Fibroblast of peridontal ligament (primary cell): ENCODE measurements around the gene CDC42EP4.
"Not testable (repeated sequence)": the region's sequence is repeated elsewhere in the genome, so short reads cannot be mapped to it uniquely, and the experiment has no call there.

Experiments
- DNase-seq: peaks from one replicate; pipeline ENCODE4 v3.0.0-alpha.2; 2010; ENCODE audit errors: extremely low read depth

The CDC42EP4 gene

GRCh38 chr17:73320601-73321264 is 8.9 kb upstream of the CDC42EP4 start:
- DNase-seq: peak; percentile 58

GRCh38 chr17:73319766-73320165 is 8.0 kb upstream of the CDC42EP4 start:
- DNase-seq: no peak

- DNase-seq: no peak
Measured at GRCh38 chr17:73318836-73319235, 7.0 kb upstream of the CDC42EP4 start.

- no peak for DNase-seq
Measured at GRCh38 chr17:73318427-73318813, 6.6 kb upstream of the CDC42EP4 start.

DNA sequence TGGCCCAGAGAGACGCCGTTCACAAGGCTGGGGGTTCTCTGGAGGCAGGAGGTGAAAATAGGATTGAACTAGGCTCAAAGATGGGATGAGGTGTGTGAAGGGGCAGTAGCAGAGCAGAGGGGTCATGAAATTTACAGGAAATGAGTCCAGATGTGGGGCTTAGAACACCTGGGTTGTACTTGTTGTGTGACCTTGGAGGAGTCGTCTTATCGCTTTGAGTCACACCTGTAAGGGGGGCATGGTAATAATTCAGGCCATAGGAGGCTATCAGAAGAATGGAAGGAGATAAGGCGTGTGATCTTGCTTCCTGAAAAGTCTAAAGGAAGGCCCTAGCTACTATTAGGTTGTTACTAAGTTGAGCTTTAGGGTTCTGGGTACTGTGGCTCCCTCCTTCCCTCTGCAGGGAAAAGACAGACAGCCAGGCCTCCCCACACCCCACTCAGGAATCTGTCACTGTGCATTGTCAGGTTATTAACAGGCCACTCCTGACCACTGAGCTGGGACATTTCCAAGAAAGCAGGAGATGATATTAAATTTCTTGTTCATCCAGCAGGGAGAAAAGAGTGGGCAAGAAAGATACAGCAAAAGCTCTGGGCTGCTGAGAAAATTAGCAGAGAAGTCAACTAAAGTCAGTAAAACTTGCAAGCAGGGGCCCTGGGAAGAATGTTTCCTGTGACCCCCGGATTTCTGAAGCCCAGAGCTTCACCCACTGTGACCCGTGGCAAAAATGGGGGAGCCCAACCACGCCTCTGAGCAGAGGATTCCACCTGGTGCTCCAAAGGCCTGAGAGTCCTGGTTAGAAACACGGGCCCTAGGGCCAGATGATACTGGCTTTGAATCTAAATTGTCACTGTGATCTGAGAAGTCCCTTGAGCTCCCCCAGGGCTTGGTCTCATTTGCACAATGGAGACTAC is 6.0 kb upstream of the CDC42EP4 start:
- DNase-seq: no peak

GRCh38 chr17:73316919-73317505 is 5.2 kb upstream of the CDC42EP4 start:
- DNase-seq: peak; percentile 77

DNA sequence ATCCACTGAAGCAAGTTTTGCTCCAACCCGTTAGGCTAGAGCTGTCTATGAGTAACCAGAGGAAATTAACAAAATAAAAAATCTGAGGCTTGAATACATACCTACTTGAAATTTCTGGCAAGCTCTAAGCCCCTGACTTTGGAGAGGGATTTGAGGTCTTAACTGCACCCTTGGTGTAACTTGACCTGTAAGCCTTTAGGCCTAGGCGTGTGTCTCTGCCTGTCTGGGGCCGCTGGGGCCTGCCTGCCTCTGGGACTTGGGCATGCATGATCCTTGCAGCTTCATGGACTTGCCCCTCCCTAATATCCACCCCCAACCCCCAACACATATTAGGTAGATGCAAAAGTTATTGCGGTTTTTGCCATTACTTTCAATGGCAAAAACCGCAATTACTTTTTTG is 3.7 kb upstream of the CDC42EP4 start:
- no peak for DNase-seq

DNA sequence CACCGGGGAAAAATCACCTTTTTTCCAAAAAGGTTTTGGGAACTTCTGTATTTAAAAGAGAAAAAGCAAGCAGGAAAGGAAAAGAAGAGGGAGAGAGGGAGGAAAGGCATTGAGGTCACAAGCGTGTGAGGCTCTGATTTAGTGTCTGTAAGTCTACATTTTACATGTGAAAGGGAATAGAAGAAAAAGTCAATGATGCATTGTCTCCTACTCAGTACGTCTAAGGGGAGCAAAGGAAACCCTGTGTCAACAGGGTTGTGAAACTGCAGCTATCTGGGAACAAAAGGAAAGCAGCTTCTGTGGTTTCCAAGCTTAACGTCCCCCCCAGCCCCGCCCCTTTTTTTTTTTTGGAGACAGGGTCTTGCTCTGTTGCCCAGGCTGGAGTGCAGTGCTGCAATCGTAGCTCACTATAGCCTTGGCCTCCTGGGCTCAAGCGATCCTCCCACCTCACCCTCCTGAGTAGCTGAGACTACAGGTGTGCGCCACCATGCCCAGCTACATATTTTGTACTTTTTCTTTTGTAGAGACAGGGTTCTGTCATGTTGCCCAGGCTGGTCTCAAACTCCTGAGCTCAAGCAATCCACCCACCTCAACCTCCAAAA is 1.8 kb upstream of the CDC42EP4 start:
- DNase-seq: no peak

- not testable (repeated sequence) for DNase-seq
Measured at GRCh38 chr17:73312887-73313286, 1.1 kb upstream of the CDC42EP4 start.

DNA sequence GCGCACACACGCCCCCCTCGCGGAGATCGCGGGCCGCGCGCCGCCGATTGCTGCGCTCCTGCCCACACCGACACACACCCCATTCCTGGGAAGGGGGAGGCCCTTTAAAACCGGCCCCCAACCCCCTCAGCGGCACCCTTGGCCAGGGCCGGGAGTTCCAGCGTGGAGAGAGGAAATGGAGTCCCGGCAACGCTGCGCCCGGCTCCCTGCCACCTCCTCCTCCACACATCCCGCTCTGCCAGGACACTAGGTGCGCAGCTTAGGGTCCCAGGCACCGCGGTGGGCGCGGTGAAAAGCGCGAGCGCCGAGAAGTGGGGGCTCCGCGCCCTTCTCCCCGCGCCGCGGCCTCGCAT is 397 bp downstream of the CDC42EP4 start:
- no peak for DNase-seq

- DNase-seq: no peak
Measured at GRCh38 chr17:73309727-73310596, 1.8 kb downstream of the CDC42EP4 start.

DNA sequence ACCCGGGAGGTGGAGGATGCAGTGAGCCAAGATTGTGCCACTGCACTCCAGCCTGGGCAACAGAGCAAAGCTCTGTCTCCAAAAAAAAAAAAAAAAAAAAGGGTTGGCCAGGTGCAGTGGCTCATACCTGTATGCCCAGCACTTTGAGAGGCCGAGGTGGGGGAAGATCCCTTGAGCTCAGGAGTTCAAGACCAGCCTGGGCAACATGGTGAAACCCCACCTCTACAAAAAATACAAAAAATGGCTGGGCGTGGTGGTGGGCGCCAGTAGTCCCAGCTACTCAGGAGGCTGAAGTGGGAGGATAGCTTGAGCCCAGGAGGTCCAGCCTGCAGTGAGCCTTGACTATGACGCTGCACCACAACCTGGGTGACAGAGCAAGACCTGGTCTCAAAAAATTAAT is 2.8 kb downstream of the CDC42EP4 start:
- DNase-seq: not testable (repeated sequence)

GRCh38 chr17:73308017-73308823 is 3.6 kb downstream of the CDC42EP4 start:
- peak; percentile 71 for DNase-seq

DNA sequence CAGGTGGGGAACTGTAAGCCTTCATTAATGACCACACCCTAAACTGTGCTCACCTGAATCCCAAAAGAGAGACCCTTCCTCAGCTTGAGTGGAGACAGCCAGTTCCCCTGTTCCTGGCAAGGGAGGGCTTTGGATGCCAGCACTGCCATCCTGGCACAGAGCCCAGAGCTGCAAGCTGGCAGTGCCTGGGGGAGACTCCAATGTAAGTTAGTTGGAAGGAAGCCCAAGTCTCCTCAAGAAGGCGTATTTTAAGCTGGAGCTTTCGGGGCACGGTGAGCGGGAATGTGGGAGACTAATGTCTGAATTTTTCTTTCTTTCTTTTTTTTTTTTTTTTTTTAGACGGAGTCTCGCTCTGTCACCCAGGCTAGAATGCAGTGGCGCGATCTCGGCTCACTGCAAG is 4.7 kb downstream of the CDC42EP4 start:
- no peak for DNase-seq

GRCh38 chr17:73305845-73306836 is 5.7 kb downstream of the CDC42EP4 start:
- no peak for DNase-seq

- peak; percentile 75 for DNase-seq
Measured at GRCh38 chr17:73304971-73305812, 6.6 kb downstream of the CDC42EP4 start.

- no peak for DNase-seq
Measured at GRCh38 chr17:73304438-73304837, 7.4 kb downstream of the CDC42EP4 start.

DNA sequence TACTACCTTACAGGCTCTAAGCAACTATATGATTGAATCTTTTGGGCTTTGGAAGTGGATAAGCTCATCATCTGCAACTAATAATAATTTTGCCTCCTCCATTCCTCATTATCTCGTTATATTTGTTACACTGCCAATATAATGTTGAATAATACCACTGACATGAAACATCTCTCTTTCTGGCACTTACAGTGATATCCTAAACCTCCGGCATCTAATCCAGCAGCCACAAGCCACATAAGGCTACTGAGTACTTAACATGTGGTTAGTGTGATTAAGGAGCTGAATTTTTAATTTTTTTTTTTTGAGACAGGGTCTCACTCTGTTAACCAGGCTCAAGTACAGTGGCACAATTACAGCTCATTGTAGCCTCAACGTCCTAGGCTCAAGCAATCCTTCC is 9.6 kb downstream of the CDC42EP4 start:
- DNase-seq: peak; percentile 84
